ENCODE measurements around the gene PEX10.

DNA sequence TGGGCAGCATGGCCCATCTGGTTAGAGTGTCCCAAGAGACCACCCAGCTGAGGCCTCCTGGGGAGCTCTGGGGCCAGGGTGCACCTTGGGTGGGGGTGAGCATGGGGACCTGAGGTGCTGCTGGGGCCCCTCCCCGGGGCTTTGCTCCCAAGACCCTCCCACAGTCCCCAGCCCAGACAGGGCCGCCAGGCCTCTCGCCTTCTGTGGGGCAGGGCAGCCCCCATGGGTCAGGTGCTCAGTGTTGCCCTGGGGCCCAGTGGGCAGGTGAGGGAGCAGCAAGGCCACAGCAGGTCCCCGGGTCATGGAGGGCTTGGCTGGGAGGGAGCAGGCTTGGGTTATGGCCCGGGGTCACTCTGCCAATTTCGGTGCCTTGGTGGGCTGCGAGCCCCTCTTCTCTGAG is 24.5 kb upstream of the PEX10 start:
- no peak for TF ChIP-seq CTCF (IDR thresholded peaks at IDR 0.05)
- no peak for TF ChIP-seq POLR2A (IDR thresholded peaks at IDR 0.05)
